ENCODE measurements around the gene LCOR. TPM values are rescaled to one million over a fixed set of nuclear protein-coding genes. Genes with fewer than 3 reads are reported as not detected.

Gene LCOR
- total and polyA plus RNA-seq, 2 of the 13 experiments (the other 11 are each of a cell fraction or from before 2014, with no cell fraction given) = 12.4 to 23.7 TPM

GRCh38 chr10:97001183-97001991 lies 169.3 kb downstream of the LCOR start:
- POLR2A ChIA-PET = interaction anchor here (1.1 to 2.1 kb wide), 5 partner anchors 19 to 138 kb away, joined by 3 to 7 read pairs (median 3); no protein-coding TSS in a partner anchor
- Histone ChIP-seq H3K79me2 (ENCODE audit: insufficient read depth, low read length) (no peaks in the 10 kb centered on the region), H2AFZ (ENCODE audit: low read length) (no peak overlapping the region), H3K4me2 (ENCODE audit: low read depth, low read length) (peak overlapping the region; percentile 74), H3K27me3 (ENCODE audit: control insufficient read depth in 1 of 2, insufficient read depth in 2 of 2, low read length in 2 of 2) (no peaks in the 10 kb centered on the region; a peak in 1 of 5 replicates), H3K27ac (ENCODE audit: extremely low read length, insufficient read depth, low read length) (no peak overlapping the region), H3K4me3 (replicated peaks in 1 of 3; ENCODE audit: insufficient read depth in 1 of 3, low read depth in 2 of 3, low read length in 3 of 3) (peak overlapping the region in 2 of 3 experiments; percentile 41 to 53; a peak in 5 of 6 replicates), H3K36me3 (replicated peaks in 1 of 2; ENCODE audit: control insufficient read depth in 1 of 2, insufficient read depth in 2 of 2, low read length in 2 of 2) (no peaks in the 10 kb centered on the region), H3K9ac (ENCODE audit: insufficient read depth, low read depth, low read length) (peak overlapping the region; percentile 23), H4K20me1 (ENCODE audit: insufficient read depth, low read length) (no peaks in the 10 kb centered on the region), H3K9me3 (ENCODE audit: low read length) (no peaks in the 10 kb centered on the region), H3K4me1 (ENCODE audit: insufficient read depth, low read length) (peaks cover 59% of the 10 kb centered on the region)
- 74% methylated on average over 15 of the region's 17 CpGs for WGBS (ENCODE audit: low lambda C conversion rate)
- no peak for DNase-seq (ENCODE audit: low spot score)
- peak; percentile 1; the same call in 2 of the 3 replicates for ATAC-seq
- no TSS peak for BruUV-seq (replicated peaks)
- CTCF ChIA-PET (ENCODE audit: low intra/inter-chr PET ratio, low total read pairs) = no interaction called here
- no peak for FAIRE-seq
- in situ Hi-C loops (cut with HindIII; ENCODE audit: extremely low pct_ligation_motif_present, low pct_unique_long_range_greater_than_20kb) = no loop called here
- intact Hi-C loops (cut with micrococcal nuclease; ENCODE audit: unreplicated experiment) = no loop called here
- TF ChIP-seq ZBTB4 (CRISPR knock-in tag; IDR thresholded peaks at IDR 0.05; ENCODE audit: borderline replicate concordance) = 0 out of 2 replicates have a peak, but pooled peaks have one; percentile 9
- peak; percentile 18 for TF ChIP-seq AGO2 (optimal IDR thresholded peaks at IDR 0.05; ENCODE audit: low read depth, low read length)
- TF ChIP-seq ZNF891 (CRISPR knock-in tag; IDR thresholded peaks at IDR 0.05) = peak; percentile 25; the same call in 1 of the 2 replicates
- TF ChIP-seq ZNF670 (CRISPR knock-in tag; IDR thresholded peaks at IDR 0.05; ENCODE audit: borderline replicate concordance) = 0 out of 2 replicates have a peak, but pooled peaks have one; percentile 12
- TF ChIP-seq ZNF282 (IDR thresholded peaks at IDR 0.05; ENCODE audit: partially characterized antibody) = no peak
- no peak for TF ChIP-seq SKI (IDR thresholded peaks at IDR 0.05; ENCODE audit: partially characterized antibody)
- TF ChIP-seq ZNF33A (CRISPR knock-in tag; IDR thresholded peaks at IDR 0.05; ENCODE audit: borderline replicate concordance) = no peak
- TF ChIP-seq PATZ1 (CRISPR knock-in tag; IDR thresholded peaks at IDR 0.05) = no peak
- no peak for TF ChIP-seq ZNF563 (CRISPR knock-in tag; IDR thresholded peaks at IDR 0.05)
- TF ChIP-seq SP4 (CRISPR knock-in tag; IDR thresholded peaks at IDR 0.05) = no peak
- no peak for TF ChIP-seq ZBTB46 (CRISPR knock-in tag; IDR thresholded peaks at IDR 0.05; ENCODE audit: borderline replicate concordance)
- no peak for TF ChIP-seq ZNF33B (CRISPR knock-in tag; IDR thresholded peaks at IDR 0.05)
- no peak for TF ChIP-seq GPBP1L1 (CRISPR knock-in tag; IDR thresholded peaks at IDR 0.05)
